ENCODE measurements around the gene STMN3. TPM values are rescaled to one million over a fixed set of nuclear protein-coding genes. Genes with fewer than 3 reads are reported as not detected.

Gene STMN3
- total RNA-seq, 1 experiment from 2014 or later = 138 TPM

GRCh38 chr20:63648190-63648589, 5.0 kb downstream of the STMN3 start:
- DNase-seq (ENCODE audit: low read depth, low spot score) (no peak), ATAC-seq (no peak)
- H3K9ac ChIP-seq (ENCODE audit: low read length) = no peak overlapping the region
- CTCF ChIA-PET = no interaction called here
- BruUV-seq (replicated peaks) = no TSS peak
- POLR2A ChIA-PET = no interaction called here
- no peak overlapping the region for H3K27ac ChIP-seq (ENCODE audit: low read depth, low read length)
- intact Hi-C loops (cut with micrococcal nuclease) = no loop called here
- H3K4me1 ChIP-seq (ENCODE audit: control insufficient read depth in 1 of 2, insufficient read depth in 2 of 2, low read length in 2 of 2) = peaks cover 9 to 26% of the 10 kb centered on the region in 2 experiments; a peak in 3 of 4 replicates
- 0 out of 4 replicates have a peak, but pooled peaks cover 0 to 3% of the 10 kb centered on the region in 2 experiments for H3K36me3 ChIP-seq (ENCODE audit: control insufficient read depth in 1 of 2, insufficient read depth in 2 of 2, low read length in 2 of 2)
- no peak overlapping the region for H3K4me2 ChIP-seq (ENCODE audit: low read length)
- no peaks in the 10 kb centered on the region for H3K9me2 ChIP-seq (ENCODE audit: insufficient read depth)
- no peak overlapping the region for H3K4me3 ChIP-seq (replicated peaks in 1 of 2; ENCODE audit: low read depth in 1 of 2, low read length in 2 of 2)
- no peaks in the 10 kb centered on the region for H3K27me3 ChIP-seq (ENCODE audit: insufficient read depth, low read length)
- no peaks in the 10 kb centered on the region for H4K20me1 ChIP-seq (ENCODE audit: insufficient read depth)
- peaks cover 44% of the 10 kb centered on the region for H3K79me2 ChIP-seq (ENCODE audit: insufficient read depth, low read length)
- H3K9me3 ChIP-seq (ENCODE audit: control insufficient read depth in 1 of 2, insufficient read depth in 1 of 2, low read depth in 1 of 2, low read length in 2 of 2) = no peaks in the 10 kb centered on the region
- H2AFZ ChIP-seq (ENCODE audit: low read depth, low read length, poor library complexity, severe bottlenecking) = no peak overlapping the region
- no peak for TF ChIP-seq MAX (IDR thresholded peaks at IDR 0.05)
- TF ChIP-seq YY1 (IDR thresholded peaks at IDR 0.05; ENCODE audit: extremely low read depth, insufficient replicate concordance, low read depth, low read length) = no peak
- TF ChIP-seq EZH2 (IDR thresholded peaks at IDR 0.05) = no peak
- TF ChIP-seq ELF1 (IDR thresholded peaks at IDR 0.05; ENCODE audit: borderline replicate concordance, low read depth) = no peak
- TF ChIP-seq CEBPB (IDR thresholded peaks at IDR 0.05; ENCODE audit: low read depth) = no peak
- no peak for TF ChIP-seq ZNF274 (IDR thresholded peaks at IDR 0.05; ENCODE audit: low read depth, low read length)
- TF ChIP-seq TCF7L2 (IDR thresholded peaks at IDR 0.05; ENCODE audit: borderline replicate concordance, extremely low read depth, insufficient read depth, insufficient read length) = no peak
- no peak for TF ChIP-seq CTCF (IDR thresholded peaks at IDR 0.05 in 2 of 3, conservative IDR thresholded peaks at IDR 0.05 in 1 of 3; ENCODE audit: borderline replicate concordance in 1 of 3, insufficient read depth in 1 of 3, low read depth in 2 of 3, low read length in 2 of 3)
- no peak for TF ChIP-seq FOSL1 (IDR thresholded peaks at IDR 0.05; ENCODE audit: low read depth)
- no peak for TF ChIP-seq RAD21 (IDR thresholded peaks at IDR 0.05; ENCODE audit: low read depth)
- TF ChIP-seq REST (IDR thresholded peaks at IDR 0.05; ENCODE audit: low read depth) = no peak
- TF ChIP-seq SIN3A (IDR thresholded peaks at IDR 0.05; ENCODE audit: low read depth) = no peak
- TF ChIP-seq POLR2A (IDR thresholded peaks at IDR 0.05; ENCODE audit: borderline replicate concordance, extremely low read depth, insufficient read depth, insufficient read length) = no peak
- TF ChIP-seq POLR2AphosphoS5 (IDR thresholded peaks at IDR 0.05; ENCODE audit: low read depth, low read length) = no peak
- no peak for TF ChIP-seq SRF (IDR thresholded peaks at IDR 0.05; ENCODE audit: low read depth)
- RAD21 ChIA-PET (ENCODE audit: low non-redundant PET in 1 of 2, low total read pairs in 2 of 2, uncharacterized antibody in 2 of 2, unreplicated experiment in 2 of 2) = no interaction called here
